AG09319 (cell line): Measurements from ENCODE around the gene ABCA8.

Source experiments
- DNase-seq: peaks from one replicate; pipeline ENCODE4 v3.0.0-alpha.2; 2010; ENCODE audit warnings: low read depth; ENCODE audit errors: extremely low read depth
- CTCF ChIP-seq: IDR thresholded peaks from 2 replicates; pipeline ENCODE4 v1.5.1; 2011; ENCODE audit warnings: low read depth, mild to moderate bottlenecking, inconsistent platforms, low read length, moderate library complexity

Gene ABCA8

GRCh38 chr17:68822719-68823289, 132.4 kb downstream of the ABCA8 start:
- TF ChIP-seq CTCF, result no peak
- DNase-seq, result no peak

GRCh38 chr17:68821860-68822696, 133.1 kb downstream of the ABCA8 start:
- DNase-seq, result peak; percentile 41
- no peak for TF ChIP-seq CTCF

GRCh38 chr17:68820825-68821481, 134.2 kb downstream of the ABCA8 start:
- DNase-seq, result no peak
- no peak for TF ChIP-seq CTCF

GRCh38 chr17:68820476-68820824, 134.7 kb downstream of the ABCA8 start:
- no peak for TF ChIP-seq CTCF
- no peak for DNase-seq

- no peak for TF ChIP-seq CTCF
- DNase-seq, result no peak
Measured at GRCh38 chr17:68819465-68819864, 135.7 kb downstream of the ABCA8 start.
